ENCODE results near the gene BOLA3. TPM values are rescaled to one million over a fixed set of nuclear protein-coding genes. Genes with fewer than 3 reads are reported as not detected.

The BOLA3 gene
- total RNA-seq, 1 donor from 2014 or later: 12.8 TPM

Other genes starting within 250 kb of the BOLA3 start
- 14.7 TPM for gene DGUOK, start 221.0 kb downstream of the BOLA3 start, total RNA-seq
- gene TET3, start 163.0 kb downstream of the BOLA3 start, total RNA-seq: 7.3 TPM
- 28.4 TPM for gene MOB1A, start 31.0 kb upstream of the BOLA3 start, total RNA-seq
- gene MTHFD2, start 50.7 kb upstream of the BOLA3 start, total RNA-seq: 1.7 TPM
- gene SLC4A5, start 195.5 kb upstream of the BOLA3 start, total RNA-seq: 1.2 TPM
- 41.3 TPM for gene DCTN1, start 232.4 kb upstream of the BOLA3 start, total RNA-seq